SK-N-SH treated with all-trans-retinoic acid at 6 μM for 48 hours (cell line): ENCODE measurements around the gene MICA.

Experiments used
- ATAC-seq: fragments of 200-7000 bp; cut with Tn5 transposase; 3 replicates; pipeline ENCODE4 v1.9.1; 2020; ENCODE audit warnings: mild to moderate bottlenecking, moderate library complexity
- BACH2 ChIP-seq: fragments of 250-450 bp; sonication (Bioruptor Pico); IDR thresholded peaks from 2 replicates; pipeline ENCODE4 v1.9.0; 2021; ENCODE audit warnings: mild to moderate bottlenecking, borderline replicate concordance
- ESRRG ChIP-seq: fragments of 250-450 bp; sonication (Bioruptor Pico); IDR thresholded peaks from 2 replicates; pipeline ENCODE4 v1.6.1; 2021; ENCODE audit warnings: mild to moderate bottlenecking
- GLIS3 ChIP-seq: fragments of 250-450 bp; sonication (Bioruptor Pico); IDR thresholded peaks from 2 replicates; pipeline ENCODE4 v1.5.0; 2020; ENCODE audit warnings: mild to moderate bottlenecking, moderate library complexity
- ISL1 ChIP-seq: fragments of 250-450 bp; sonication (Bioruptor Pico); IDR thresholded peaks from 2 replicates; pipeline ENCODE4 v2.1.2; 2022; ENCODE audit warnings: mild to moderate bottlenecking, moderate library complexity
- PPARA ChIP-seq: fragments of 250-450 bp; sonication (Bioruptor Pico); IDR thresholded peaks from 2 replicates; pipeline ENCODE4 v1.5.0; 2020; ENCODE audit warnings: mild to moderate bottlenecking, borderline replicate concordance
- RARB ChIP-seq: fragments of 250-450 bp; sonication (Bioruptor Pico); IDR thresholded peaks from 2 replicates; pipeline ENCODE4 v1.8.0; 2021; ENCODE audit warnings: mild to moderate bottlenecking, moderate library complexity
- SNAI2 ChIP-seq: fragments of 250-450 bp; sonication (Bioruptor Pico); IDR thresholded peaks from 2 replicates; pipeline ENCODE4 v1.5.0; 2020; ENCODE audit warnings: mild to moderate bottlenecking, moderate library complexity
- TCF4 ChIP-seq: fragments of 250-450 bp; sonication (Bioruptor Pico); IDR thresholded peaks from 2 replicates; pipeline ENCODE4 v1.8.0; 2021; ENCODE audit warnings: mild to moderate bottlenecking, moderate library complexity, borderline replicate concordance
- ZC3H10 ChIP-seq: fragments of 250-450 bp; sonication (Bioruptor Pico); IDR thresholded peaks from 2 replicates; pipeline ENCODE4 v1.5.1; 2021; ENCODE audit warnings: mild to moderate bottlenecking, moderate library complexity
- ZFP3 ChIP-seq: fragments of 250-450 bp; sonication (Bioruptor Pico); IDR thresholded peaks from 2 replicates; pipeline ENCODE4 v1.5.0; 2020; ENCODE audit warnings: mild to moderate bottlenecking, moderate library complexity
- ZFP30 ChIP-seq: fragments of 450-650 bp; formaldehyde crosslinking; IDR thresholded peaks from 2 replicates; pipeline ENCODE4 v1.5.0; 2022; ENCODE audit warnings: mild to moderate bottlenecking, moderate library complexity
- ZNF565 ChIP-seq: fragments of 450-650 bp; formaldehyde crosslinking; conservative IDR thresholded peaks from 2 replicates; pipeline ENCODE4 v1.5.0; 2020; ENCODE audit warnings: low read depth, mild to moderate bottlenecking, moderate library complexity
- ZNF8 ChIP-seq: fragments of 450-650 bp; formaldehyde crosslinking; IDR thresholded peaks from 2 replicates; pipeline ENCODE4 v1.5.0; 2020; ENCODE audit warnings: mild to moderate bottlenecking, moderate library complexity
- TF ChIP-seq, protein P1 (sequence below): fragments of 250-450 bp; sonication (Bioruptor Pico); IDR thresholded peaks from 2 replicates; pipeline ENCODE4 v1.5.0; 2020; ENCODE audit warnings: mild to moderate bottlenecking, moderate library complexity
- TF ChIP-seq, protein P2 (sequence below): fragments of 250-450 bp; sonication (Bioruptor Pico); IDR thresholded peaks from 2 replicates; pipeline ENCODE4 v1.5.1; 2021; ENCODE audit warnings: mild to moderate bottlenecking, moderate library complexity
- TF ChIP-seq, protein P3 (sequence below): fragments of 250-450 bp; sonication (Bioruptor Pico); IDR thresholded peaks from 2 replicates; pipeline ENCODE4 v1.8.0; 2020; ENCODE audit warnings: mild to moderate bottlenecking, moderate library complexity, borderline replicate concordance
- TF ChIP-seq, protein P4 (sequence below): fragments of 250-450 bp; sonication (Bioruptor Pico); IDR thresholded peaks from 2 replicates; pipeline ENCODE4 v1.8.0; 2021; ENCODE audit warnings: low read depth, mild to moderate bottlenecking, moderate library complexity, borderline replicate concordance

Gene MICA

DNA sequence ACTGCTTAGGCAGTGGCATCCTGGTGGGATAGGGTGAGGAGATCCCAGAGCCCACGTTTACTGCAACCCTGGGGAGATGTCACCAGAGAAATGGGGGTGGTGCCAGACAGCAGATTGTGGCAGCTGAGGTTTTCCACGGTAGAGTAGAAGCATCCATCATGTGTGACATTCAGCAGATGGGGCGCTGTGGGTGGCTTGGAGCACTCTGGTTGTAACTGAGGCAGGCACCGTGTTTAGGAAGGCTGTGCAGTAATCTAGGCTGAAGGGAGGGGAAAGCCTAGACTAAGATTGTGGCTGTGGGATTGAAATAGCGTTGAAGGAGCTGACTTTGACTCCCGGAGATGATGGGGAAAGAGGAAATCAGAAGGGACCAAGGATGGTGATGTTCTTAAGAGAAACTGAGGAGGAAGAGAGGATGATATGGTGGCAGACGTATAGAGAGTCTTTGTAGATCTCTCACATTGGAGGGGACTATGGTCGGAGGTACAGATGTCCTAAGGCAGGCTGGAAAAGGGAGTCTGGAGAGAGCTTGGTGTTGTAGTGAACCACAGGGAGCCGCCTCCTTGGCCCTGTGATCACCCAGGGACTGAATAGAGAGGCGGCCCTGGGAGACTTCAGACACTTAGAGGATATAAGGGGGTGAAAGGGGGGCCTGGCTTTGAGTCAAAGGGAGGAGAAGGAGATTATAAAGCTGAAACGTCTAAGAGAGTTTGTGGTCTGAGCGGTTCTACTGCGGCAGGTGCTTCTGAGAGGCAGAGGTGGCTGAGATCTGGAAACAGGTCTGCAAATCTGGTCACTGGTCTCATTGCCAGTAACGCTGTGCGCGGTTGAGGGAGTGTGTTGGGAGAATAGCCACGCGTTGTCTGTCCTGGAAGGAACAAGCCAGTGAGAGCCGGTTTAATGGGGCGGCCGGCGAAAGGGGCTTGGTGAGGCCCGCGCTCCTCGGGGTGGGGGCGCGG is 792 bp upstream of the MICA start:
- TF ChIP-seq ZNF8 (CRISPR knock-in tag) (no peak), ISL1 (CRISPR knock-in tag) (no peak), PPARA (CRISPR knock-in tag) (no peak), RARB (CRISPR knock-in tag) (no peak), TCF4 (CRISPR knock-in tag) (no peak)
- TF ChIP-seq, protein P1, sequence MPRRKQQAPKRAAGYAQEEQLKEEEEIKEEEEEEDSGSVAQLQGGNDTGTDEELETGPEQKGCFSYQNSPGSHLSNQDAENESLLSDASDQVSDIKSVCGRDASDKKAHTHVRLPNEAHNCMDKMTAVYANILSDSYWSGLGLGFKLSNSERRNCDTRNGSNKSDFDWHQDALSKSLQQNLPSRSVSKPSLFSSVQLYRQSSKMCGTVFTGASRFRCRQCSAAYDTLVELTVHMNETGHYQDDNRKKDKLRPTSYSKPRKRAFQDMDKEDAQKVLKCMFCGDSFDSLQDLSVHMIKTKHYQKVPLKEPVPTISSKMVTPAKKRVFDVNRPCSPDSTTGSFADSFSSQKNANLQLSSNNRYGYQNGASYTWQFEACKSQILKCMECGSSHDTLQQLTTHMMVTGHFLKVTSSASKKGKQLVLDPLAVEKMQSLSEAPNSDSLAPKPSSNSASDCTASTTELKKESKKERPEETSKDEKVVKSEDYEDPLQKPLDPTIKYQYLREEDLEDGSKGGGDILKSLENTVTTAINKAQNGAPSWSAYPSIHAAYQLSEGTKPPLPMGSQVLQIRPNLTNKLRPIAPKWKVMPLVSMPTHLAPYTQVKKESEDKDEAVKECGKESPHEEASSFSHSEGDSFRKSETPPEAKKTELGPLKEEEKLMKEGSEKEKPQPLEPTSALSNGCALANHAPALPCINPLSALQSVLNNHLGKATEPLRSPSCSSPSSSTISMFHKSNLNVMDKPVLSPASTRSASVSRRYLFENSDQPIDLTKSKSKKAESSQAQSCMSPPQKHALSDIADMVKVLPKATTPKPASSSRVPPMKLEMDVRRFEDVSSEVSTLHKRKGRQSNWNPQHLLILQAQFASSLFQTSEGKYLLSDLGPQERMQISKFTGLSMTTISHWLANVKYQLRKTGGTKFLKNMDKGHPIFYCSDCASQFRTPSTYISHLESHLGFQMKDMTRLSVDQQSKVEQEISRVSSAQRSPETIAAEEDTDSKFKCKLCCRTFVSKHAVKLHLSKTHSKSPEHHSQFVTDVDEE, result no peak
- TF ChIP-seq, protein P2, sequence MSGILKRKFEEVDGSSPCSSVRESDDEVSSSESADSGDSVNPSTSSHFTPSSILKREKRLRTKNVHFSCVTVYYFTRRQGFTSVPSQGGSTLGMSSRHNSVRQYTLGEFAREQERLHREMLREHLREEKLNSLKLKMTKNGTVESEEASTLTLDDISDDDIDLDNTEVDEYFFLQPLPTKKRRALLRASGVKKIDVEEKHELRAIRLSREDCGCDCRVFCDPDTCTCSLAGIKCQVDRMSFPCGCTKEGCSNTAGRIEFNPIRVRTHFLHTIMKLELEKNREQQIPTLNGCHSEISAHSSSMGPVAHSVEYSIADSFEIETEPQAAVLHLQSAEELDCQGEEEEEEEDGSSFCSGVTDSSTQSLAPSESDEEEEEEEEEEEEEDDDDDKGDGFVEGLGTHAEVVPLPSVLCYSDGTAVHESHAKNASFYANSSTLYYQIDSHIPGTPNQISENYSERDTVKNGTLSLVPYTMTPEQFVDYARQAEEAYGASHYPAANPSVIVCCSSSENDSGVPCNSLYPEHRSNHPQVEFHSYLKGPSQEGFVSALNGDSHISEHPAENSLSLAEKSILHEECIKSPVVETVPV (CRISPR knock-in tag), result no peak
- TF ChIP-seq, protein P3, sequence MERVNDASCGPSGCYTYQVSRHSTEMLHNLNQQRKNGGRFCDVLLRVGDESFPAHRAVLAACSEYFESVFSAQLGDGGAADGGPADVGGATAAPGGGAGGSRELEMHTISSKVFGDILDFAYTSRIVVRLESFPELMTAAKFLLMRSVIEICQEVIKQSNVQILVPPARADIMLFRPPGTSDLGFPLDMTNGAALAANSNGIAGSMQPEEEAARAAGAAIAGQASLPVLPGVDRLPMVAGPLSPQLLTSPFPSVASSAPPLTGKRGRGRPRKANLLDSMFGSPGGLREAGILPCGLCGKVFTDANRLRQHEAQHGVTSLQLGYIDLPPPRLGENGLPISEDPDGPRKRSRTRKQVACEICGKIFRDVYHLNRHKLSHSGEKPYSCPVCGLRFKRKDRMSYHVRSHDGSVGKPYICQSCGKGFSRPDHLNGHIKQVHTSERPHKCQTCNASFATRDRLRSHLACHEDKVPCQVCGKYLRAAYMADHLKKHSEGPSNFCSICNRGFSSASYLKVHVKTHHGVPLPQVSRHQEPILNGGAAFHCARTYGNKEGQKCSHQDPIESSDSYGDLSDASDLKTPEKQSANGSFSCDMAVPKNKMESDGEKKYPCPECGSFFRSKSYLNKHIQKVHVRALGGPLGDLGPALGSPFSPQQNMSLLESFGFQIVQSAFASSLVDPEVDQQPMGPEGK (CRISPR knock-in tag), result no peak
- peak; percentile 13 for ATAC-seq

DNA sequence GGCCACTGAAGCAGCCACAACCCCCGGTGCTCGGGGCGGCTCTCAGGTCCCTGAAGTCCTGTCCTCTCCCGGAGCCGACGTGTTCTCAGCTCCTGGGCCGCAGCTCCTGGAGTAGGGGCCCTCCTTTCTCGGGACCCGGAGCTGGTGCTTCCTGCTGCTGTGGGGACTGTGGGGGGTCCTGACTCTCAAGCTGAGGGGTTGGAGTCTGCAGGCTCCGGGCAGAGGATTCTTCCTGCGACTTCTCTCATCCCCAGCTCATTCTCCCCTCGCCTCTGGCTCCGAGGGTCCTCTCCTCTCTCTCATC is 618 bp downstream of the MICA start:
- peak; percentile 0; the same call in 1 of the 3 replicates for ATAC-seq

DNA sequence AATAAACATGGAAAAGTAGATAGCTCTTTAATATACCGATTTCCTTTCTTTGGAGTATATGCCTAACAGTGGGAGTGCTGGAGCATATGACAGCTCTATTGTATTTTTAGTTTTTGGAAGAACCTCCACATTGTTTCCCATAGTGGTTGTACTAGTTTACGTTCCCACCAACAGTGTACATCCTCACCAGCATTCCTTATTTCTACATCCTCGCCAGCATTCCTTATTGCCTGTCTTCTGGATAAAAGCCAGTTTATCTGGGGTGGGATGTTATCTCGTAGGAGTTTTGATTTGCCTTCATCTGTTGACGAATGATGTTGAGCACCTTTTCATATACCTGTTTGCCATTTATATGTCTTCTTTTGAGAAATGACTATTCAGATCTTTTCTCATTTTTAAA is 2.6 kb downstream of the MICA start:
- TF ChIP-seq TCF4 (CRISPR knock-in tag) (no peak), PPARA (CRISPR knock-in tag) (no peak), ZFP30 (CRISPR knock-in tag) (no peak), BACH2 (CRISPR knock-in tag) (no peak), RARB (CRISPR knock-in tag) (no peak), ZNF8 (CRISPR knock-in tag) (no peak), ISL1 (CRISPR knock-in tag) (no peak)
- TF ChIP-seq, protein P3 (CRISPR knock-in tag), result no peak
- no peak for ATAC-seq

DNA sequence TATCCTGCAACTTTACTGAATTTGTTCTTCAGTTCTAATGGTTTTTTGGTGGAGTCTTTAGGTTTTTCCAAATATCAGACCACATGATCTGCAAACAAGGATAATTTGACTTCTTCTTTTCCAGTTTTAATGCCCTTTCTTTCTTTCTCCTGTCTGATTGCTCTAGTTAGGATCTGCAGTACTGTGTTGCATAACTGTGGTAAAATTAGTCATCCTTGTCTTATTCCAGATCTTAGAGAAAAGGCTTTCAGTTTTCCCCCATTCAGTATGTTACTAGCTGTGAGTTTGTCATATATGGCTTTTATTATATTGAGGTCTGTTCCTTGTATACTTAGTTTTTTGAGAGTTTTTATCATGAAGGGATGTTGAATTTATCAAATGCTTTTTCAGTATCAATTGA is 4.3 kb downstream of the MICA start:
- peak; percentile 57 for ATAC-seq
- TF ChIP-seq ZFP3 (CRISPR knock-in tag) (no peak), ISL1 (CRISPR knock-in tag) (no peak), SNAI2 (CRISPR knock-in tag) (no peak), ZNF565 (CRISPR knock-in tag) (no peak), TCF4 (CRISPR knock-in tag) (no peak), GLIS3 (CRISPR knock-in tag) (no peak), ESRRG (CRISPR knock-in tag) (no peak), PPARA (CRISPR knock-in tag) (no peak), ZNF8 (CRISPR knock-in tag) (no peak), ZC3H10 (no peak), ZFP30 (CRISPR knock-in tag) (no peak)
- TF ChIP-seq, protein P1, result no peak
- TF ChIP-seq, protein P4, sequence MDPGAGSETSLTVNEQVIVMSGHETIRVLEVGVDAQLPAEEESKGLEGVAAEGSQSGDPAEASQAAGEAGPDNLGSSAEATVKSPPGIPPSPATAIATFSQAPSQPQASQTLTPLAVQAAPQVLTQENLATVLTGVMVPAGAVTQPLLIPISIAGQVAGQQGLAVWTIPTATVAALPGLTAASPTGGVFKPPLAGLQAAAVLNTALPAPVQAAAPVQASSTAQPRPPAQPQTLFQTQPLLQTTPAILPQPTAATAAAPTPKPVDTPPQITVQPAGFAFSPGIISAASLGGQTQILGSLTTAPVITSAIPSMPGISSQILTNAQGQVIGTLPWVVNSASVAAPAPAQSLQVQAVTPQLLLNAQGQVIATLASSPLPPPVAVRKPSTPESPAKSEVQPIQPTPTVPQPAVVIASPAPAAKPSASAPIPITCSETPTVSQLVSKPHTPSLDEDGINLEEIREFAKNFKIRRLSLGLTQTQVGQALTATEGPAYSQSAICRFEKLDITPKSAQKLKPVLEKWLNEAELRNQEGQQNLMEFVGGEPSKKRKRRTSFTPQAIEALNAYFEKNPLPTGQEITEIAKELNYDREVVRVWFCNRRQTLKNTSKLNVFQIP (CRISPR knock-in tag), result no peak; the same call in 1 of the 2 replicates
- TF ChIP-seq, protein P3 (CRISPR knock-in tag), result no peak
